Measurements from ENCODE around the gene PLAU. TPM values are rescaled to one million over a fixed set of nuclear protein-coding genes. Genes with fewer than 3 reads are reported as not detected.

PLAU gene
- total and polyA plus RNA-seq, 2 donors (not counting 3 experiments of a cell fraction or from before 2014, with no cell fraction given), result 23.6 to 34.9 TPM

GRCh38 chr10:73887294-73888039, 23.5 kb upstream of the PLAU start:
- Histone ChIP-seq H3K9ac (replicated peaks; ENCODE audit: extremely low read depth, insufficient read depth, low read length) (peak overlapping the region; percentile 54), H3K27me3 (ENCODE audit: control insufficient read depth in 2 of 2, insufficient read depth in 2 of 2, low read length in 2 of 2) (no peaks in the 10 kb centered on the region), H3K4me1 (ENCODE audit: control insufficient read depth, extremely low read depth, insufficient read depth, low read length) (peaks cover 26% of the 10 kb centered on the region), H4K20me1 (replicated peaks; ENCODE audit: control insufficient read depth, extremely low read depth, insufficient read depth, low read length) (no peaks in the 10 kb centered on the region), H3K4me2 (ENCODE audit: insufficient read depth, low read length) (peak overlapping the region; percentile 60), H3K4me3 (replicated peaks in 1 of 3; ENCODE audit: insufficient read depth in 1 of 3, low read depth in 1 of 3, low read length in 3 of 3) (no peak overlapping the region), H3K36me3 (ENCODE audit: control insufficient read depth in 2 of 2, extremely low read depth in 1 of 2, insufficient read depth in 2 of 2, low read length in 2 of 2) (no peaks in the 10 kb centered on the region), H2AFZ (ENCODE audit: low read depth, low read length) (peak overlapping the region; percentile 77), H3K9me1 (replicated peaks; ENCODE audit: control insufficient read depth, extremely low read depth, insufficient read depth, low read length) (no peaks in the 10 kb centered on the region), H3K27ac (ENCODE audit: insufficient read depth, low read depth, low read length) (peak overlapping the region; percentile 88), H3K9me3 (replicated peaks; ENCODE audit: control insufficient read depth, insufficient read depth, low read length) (no peaks in the 10 kb centered on the region), H3K79me2 (ENCODE audit: control insufficient read depth, insufficient read depth, low read length) (no peaks in the 10 kb centered on the region)
- no peak for FAIRE-seq
- peak; percentile 64 for DNase-seq (ENCODE audit: low read depth, low spot score)
- intact Hi-C loops (cut with micrococcal nuclease) (loop anchor here (1.0 to 2.0 kb wide), 2 partner anchors 19 to 347 kb away; no protein-coding TSS in a partner anchor), dilution Hi-C loops (cut with MboI; ENCODE audit: extremely low pct_ligation_motif_present, low sequenced_read_pairs) (no loop called here)
- TF ChIP-seq POLR2AphosphoS5 (IDR thresholded peaks at IDR 0.05; ENCODE audit: insufficient read depth, low read depth, low read length) (peak; percentile 65), FOS (IDR thresholded peaks at IDR 0.05; ENCODE audit: borderline replicate concordance, insufficient read depth, low read length) (peak; percentile 42), GATA2 (IDR thresholded peaks at IDR 0.05; ENCODE audit: insufficient read depth, insufficient read length, low read depth, low read length) (no peak)
- ChIA-PET CTCF (interaction anchor here (0.6 to 14.6 kb wide), 21 partner anchors 7 to 351 kb away, joined by 3 to 439 read pairs (median 12); partner anchors contain the start of genes PLAU and VCL), POLR2A (interaction anchor here (0.8 to 2.7 kb wide), 7 partner anchors 11 to 111 kb away, joined by 3 to 13 read pairs (median 6); partner anchors contain the start of gene VCL)
- BruUV-seq (replicated peaks), result no TSS peak

GRCh38 chr10:73888514-73888913, 22.4 kb upstream of the PLAU start:
- intact Hi-C loops (cut with micrococcal nuclease), result no loop called here
- no TSS peak for BruUV-seq (replicated peaks)
- ChIA-PET POLR2A (interaction anchor here (0.7 kb wide), 1 partner anchor 111 kb away, joined by 3 read pairs; no protein-coding TSS in a partner anchor), CTCF (interaction anchor here (1.0 to 14.6 kb wide), 11 partner anchors 8 to 216 kb away, joined by 3 to 439 read pairs (median 34); partner anchors contain the start of gene VCL)
- no peaks in the 10 kb centered on the region for H3K36me3 ChIP-seq (ENCODE audit: control insufficient read depth in 2 of 2, extremely low read depth in 1 of 2, insufficient read depth in 2 of 2, low read length in 2 of 2)
- H3K9me3 ChIP-seq (replicated peaks; ENCODE audit: control insufficient read depth, insufficient read depth, low read length), result no peaks in the 10 kb centered on the region
- no peaks in the 10 kb centered on the region for H3K9me1 ChIP-seq (replicated peaks; ENCODE audit: control insufficient read depth, extremely low read depth, insufficient read depth, low read length)
- no peak overlapping the region for H3K27ac ChIP-seq (ENCODE audit: insufficient read depth, low read depth, low read length)
- no peaks in the 10 kb centered on the region for H3K27me3 ChIP-seq (ENCODE audit: control insufficient read depth in 2 of 2, insufficient read depth in 2 of 2, low read length in 2 of 2)
- DNase-seq (ENCODE audit: low read depth, low spot score), result no peak
- TF ChIP-seq GATA2 (IDR thresholded peaks at IDR 0.05; ENCODE audit: insufficient read depth, insufficient read length, low read depth, low read length), result no peak
- no peak for TF ChIP-seq POLR2A (IDR thresholded peaks at IDR 0.05; ENCODE audit: low read depth, low read length)
- TF ChIP-seq MYC (IDR thresholded peaks at IDR 0.05; ENCODE audit: low read depth, low read length), result no peak
- TF ChIP-seq, protein P1, sequence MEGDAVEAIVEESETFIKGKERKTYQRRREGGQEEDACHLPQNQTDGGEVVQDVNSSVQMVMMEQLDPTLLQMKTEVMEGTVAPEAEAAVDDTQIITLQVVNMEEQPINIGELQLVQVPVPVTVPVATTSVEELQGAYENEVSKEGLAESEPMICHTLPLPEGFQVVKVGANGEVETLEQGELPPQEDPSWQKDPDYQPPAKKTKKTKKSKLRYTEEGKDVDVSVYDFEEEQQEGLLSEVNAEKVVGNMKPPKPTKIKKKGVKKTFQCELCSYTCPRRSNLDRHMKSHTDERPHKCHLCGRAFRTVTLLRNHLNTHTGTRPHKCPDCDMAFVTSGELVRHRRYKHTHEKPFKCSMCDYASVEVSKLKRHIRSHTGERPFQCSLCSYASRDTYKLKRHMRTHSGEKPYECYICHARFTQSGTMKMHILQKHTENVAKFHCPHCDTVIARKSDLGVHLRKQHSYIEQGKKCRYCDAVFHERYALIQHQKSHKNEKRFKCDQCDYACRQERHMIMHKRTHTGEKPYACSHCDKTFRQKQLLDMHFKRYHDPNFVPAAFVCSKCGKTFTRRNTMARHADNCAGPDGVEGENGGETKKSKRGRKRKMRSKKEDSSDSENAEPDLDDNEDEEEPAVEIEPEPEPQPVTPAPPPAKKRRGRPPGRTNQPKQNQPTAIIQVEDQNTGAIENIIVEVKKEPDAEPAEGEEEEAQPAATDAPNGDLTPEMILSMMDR (IDR thresholded peaks at IDR 0.05; ENCODE audit: extremely low read depth in 1 of 2, insufficient read depth in 1 of 2, low read depth in 1 of 2, low read length in 2 of 2), result no peak
- TF ChIP-seq POLR2AphosphoS5 (IDR thresholded peaks at IDR 0.05; ENCODE audit: insufficient read depth, low read depth, low read length), result no peak
- no peak for TF ChIP-seq JUN (IDR thresholded peaks at IDR 0.05; ENCODE audit: borderline replicate concordance, insufficient read depth, insufficient read length, low read depth)
- TF ChIP-seq, protein P2, sequence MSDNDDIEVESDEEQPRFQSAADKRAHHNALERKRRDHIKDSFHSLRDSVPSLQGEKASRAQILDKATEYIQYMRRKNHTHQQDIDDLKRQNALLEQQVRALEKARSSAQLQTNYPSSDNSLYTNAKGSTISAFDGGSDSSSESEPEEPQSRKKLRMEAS (IDR thresholded peaks at IDR 0.05; ENCODE audit: insufficient read depth, insufficient read length), result no peak
- TF ChIP-seq EZH2 (IDR thresholded peaks at IDR 0.05; ENCODE audit: borderline replicate concordance, low read depth, low read length, severe bottlenecking), result no peak
- TF ChIP-seq FOS (IDR thresholded peaks at IDR 0.05; ENCODE audit: borderline replicate concordance, insufficient read depth, low read length), result no peak
- H3K79me2 ChIP-seq (ENCODE audit: control insufficient read depth, insufficient read depth, low read length), result no peaks in the 10 kb centered on the region
- no peak overlapping the region for H3K4me3 ChIP-seq (replicated peaks in 1 of 3; ENCODE audit: insufficient read depth in 1 of 3, low read depth in 1 of 3, low read length in 3 of 3)
- no peak overlapping the region for H2AFZ ChIP-seq (ENCODE audit: low read depth, low read length)
- peaks cover 26% of the 10 kb centered on the region for H3K4me1 ChIP-seq (ENCODE audit: control insufficient read depth, extremely low read depth, insufficient read depth, low read length)
- no peak overlapping the region for H3K4me2 ChIP-seq (ENCODE audit: insufficient read depth, low read length)
- H3K9ac ChIP-seq (replicated peaks; ENCODE audit: extremely low read depth, insufficient read depth, low read length), result no peak overlapping the region
- dilution Hi-C loops (cut with MboI; ENCODE audit: extremely low pct_ligation_motif_present, low sequenced_read_pairs), result no loop called here
- no peaks in the 10 kb centered on the region for H4K20me1 ChIP-seq (replicated peaks; ENCODE audit: control insufficient read depth, extremely low read depth, insufficient read depth, low read length)
- FAIRE-seq, result no peak
